Measurements from ENCODE around the gene FNDC3B. TPM values are rescaled to one million over a fixed set of nuclear protein-coding genes. Genes with fewer than 3 reads are reported as not detected.
"Not testable (repeated sequence)": the region's sequence is repeated elsewhere in the genome, so short reads cannot be mapped to it uniquely, and the experiment has no call there.

FNDC3B gene
- total RNA-seq, 1 donor from 2014 or later: 38.1 TPM

- intact Hi-C loops (cut with micrococcal nuclease): no loop called here
Measured at GRCh38 chr3:172227340-172228035, 188.1 kb downstream of the FNDC3B start.

- intact Hi-C loops (cut with micrococcal nuclease): no loop called here
Measured at GRCh38 chr3:172228036-172228415, 188.6 kb downstream of the FNDC3B start.

- intact Hi-C loops (cut with micrococcal nuclease): no loop called here
Measured at GRCh38 chr3:172229462-172229861, 190.1 kb downstream of the FNDC3B start.

GRCh38 chr3:172231318-172231901, 192.0 kb downstream of the FNDC3B start:
- intact Hi-C loops (cut with micrococcal nuclease): no loop called here

- intact Hi-C loops (cut with micrococcal nuclease): no loop called here
Measured at GRCh38 chr3:172232579-172233212, 193.3 kb downstream of the FNDC3B start.

- intact Hi-C loops (cut with micrococcal nuclease): no loop called here
Measured at GRCh38 chr3:172233474-172234277, 194.3 kb downstream of the FNDC3B start.

GRCh38 chr3:172235698-172236097, 196.3 kb downstream of the FNDC3B start:
- intact Hi-C loops (cut with micrococcal nuclease): no loop called here

GRCh38 chr3:172236771-172237742, 197.7 kb downstream of the FNDC3B start:
- intact Hi-C loops (cut with micrococcal nuclease): no loop called here

GRCh38 chr3:172238188-172238587, 198.8 kb downstream of the FNDC3B start:
- intact Hi-C loops (cut with micrococcal nuclease): no loop called here

- intact Hi-C loops (cut with micrococcal nuclease): no loop called here
Measured at GRCh38 chr3:172239218-172239790, 199.9 kb downstream of the FNDC3B start.

- intact Hi-C loops (cut with micrococcal nuclease): no loop called here
Measured at GRCh38 chr3:172241405-172241804, 202.0 kb downstream of the FNDC3B start.

GRCh38 chr3:172242471-172242870, 203.1 kb downstream of the FNDC3B start:
- intact Hi-C loops (cut with micrococcal nuclease): not testable (repeated sequence)

- intact Hi-C loops (cut with micrococcal nuclease): not testable (repeated sequence)
Measured at GRCh38 chr3:172243376-172243775, 204.0 kb downstream of the FNDC3B start.

GRCh38 chr3:172244011-172244410, 204.6 kb downstream of the FNDC3B start:
- intact Hi-C loops (cut with micrococcal nuclease): no loop called here

GRCh38 chr3:172245241-172245640, 205.9 kb downstream of the FNDC3B start:
- intact Hi-C loops (cut with micrococcal nuclease): no loop called here

GRCh38 chr3:172246107-172246844, 206.9 kb downstream of the FNDC3B start:
- intact Hi-C loops (cut with micrococcal nuclease): no loop called here

- intact Hi-C loops (cut with micrococcal nuclease): no loop called here
Measured at GRCh38 chr3:172247525-172248274, 208.3 kb downstream of the FNDC3B start.

- intact Hi-C loops (cut with micrococcal nuclease): no loop called here
Measured at GRCh38 chr3:172249039-172249438, 209.7 kb downstream of the FNDC3B start.

- intact Hi-C loops (cut with micrococcal nuclease): no loop called here
Measured at GRCh38 chr3:172251211-172251610, 211.8 kb downstream of the FNDC3B start.
